ENCODE measurements around the gene RSAD2.

Gene RSAD2

DNA sequence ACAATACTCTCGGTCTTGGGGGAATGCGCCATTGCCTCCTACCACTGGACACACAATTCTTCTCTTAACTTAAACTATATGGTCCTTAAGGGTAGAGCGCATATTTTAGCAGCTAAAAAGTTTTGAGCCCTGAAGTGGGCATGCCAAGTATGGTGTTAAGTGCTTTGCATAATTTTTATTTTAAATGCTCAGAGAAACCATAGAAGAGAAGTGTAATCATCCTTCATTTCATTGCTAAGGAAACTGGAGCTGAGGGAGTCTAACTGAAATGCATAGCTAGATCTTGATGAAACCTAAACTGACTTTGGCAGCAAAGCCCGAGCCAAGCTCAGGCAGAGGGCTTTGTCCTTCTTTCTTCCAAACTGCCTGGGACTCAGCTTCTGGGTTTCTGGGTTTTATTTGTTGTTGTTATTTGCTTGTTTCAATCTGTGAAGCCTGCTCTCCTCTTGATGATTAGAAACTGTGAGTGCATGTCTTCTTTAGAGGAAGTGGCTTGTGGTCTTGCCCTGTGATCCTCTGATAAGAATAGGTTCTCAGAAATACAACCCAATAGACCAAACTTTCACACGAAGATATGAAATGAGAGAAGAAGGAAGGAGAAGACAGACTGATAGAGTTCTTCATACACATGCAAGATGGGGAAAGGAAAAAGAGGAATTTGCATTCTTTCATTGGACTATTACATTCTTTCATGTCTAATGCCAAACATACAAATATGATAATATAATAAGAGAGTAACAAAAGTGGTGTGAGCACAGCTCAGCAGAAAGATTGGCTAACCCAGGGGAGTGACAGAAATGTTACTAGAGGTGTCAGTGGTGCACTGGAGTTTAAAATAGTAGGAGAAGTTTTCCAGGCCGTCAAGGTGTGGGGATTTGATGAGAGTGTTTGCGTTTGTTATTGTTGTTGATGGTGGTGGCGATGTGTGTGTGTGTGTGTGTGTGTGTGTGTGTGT lies 32.1 kb downstream of the RSAD2 start:
- DNase-seq (ENCODE audit: insufficient read length) = no peak
- TF ChIP-seq POLR2AphosphoS5 (IDR thresholded peaks at IDR 0.05; ENCODE audit: low read depth, low read length) = no peak
- no peak for TF ChIP-seq TAF1 (IDR thresholded peaks at IDR 0.05; ENCODE audit: borderline replicate concordance, low read depth, low read length)
- TF ChIP-seq POLR2A (IDR thresholded peaks at IDR 0.05; ENCODE audit: low read depth, low read length) = no peak
- FAIRE-seq = peak; percentile 89

DNA sequence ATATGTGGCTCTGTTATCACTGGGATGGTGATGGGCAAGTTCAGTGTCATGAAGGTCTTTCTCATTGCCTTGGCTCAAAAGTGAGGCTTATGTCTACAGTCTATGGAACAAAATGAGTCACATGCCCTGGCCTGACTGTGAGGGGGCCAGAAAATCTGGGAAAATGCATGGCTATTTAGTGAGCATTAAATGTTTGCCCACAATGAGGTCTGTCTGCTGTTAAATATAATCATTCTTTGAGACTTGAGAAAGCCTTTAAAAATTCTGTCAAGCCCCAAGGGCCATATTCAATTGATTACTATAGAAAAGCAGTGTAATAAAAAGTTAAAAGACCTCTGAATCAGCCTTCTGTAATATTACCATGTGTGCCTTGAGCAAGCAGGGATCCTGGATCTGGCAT lies 34.1 kb downstream of the RSAD2 start:
- DNase-seq (ENCODE audit: insufficient read length) (no peak), FAIRE-seq (no peak)
- TF ChIP-seq POLR2A (IDR thresholded peaks at IDR 0.05; ENCODE audit: low read depth, low read length) = no peak

DNA sequence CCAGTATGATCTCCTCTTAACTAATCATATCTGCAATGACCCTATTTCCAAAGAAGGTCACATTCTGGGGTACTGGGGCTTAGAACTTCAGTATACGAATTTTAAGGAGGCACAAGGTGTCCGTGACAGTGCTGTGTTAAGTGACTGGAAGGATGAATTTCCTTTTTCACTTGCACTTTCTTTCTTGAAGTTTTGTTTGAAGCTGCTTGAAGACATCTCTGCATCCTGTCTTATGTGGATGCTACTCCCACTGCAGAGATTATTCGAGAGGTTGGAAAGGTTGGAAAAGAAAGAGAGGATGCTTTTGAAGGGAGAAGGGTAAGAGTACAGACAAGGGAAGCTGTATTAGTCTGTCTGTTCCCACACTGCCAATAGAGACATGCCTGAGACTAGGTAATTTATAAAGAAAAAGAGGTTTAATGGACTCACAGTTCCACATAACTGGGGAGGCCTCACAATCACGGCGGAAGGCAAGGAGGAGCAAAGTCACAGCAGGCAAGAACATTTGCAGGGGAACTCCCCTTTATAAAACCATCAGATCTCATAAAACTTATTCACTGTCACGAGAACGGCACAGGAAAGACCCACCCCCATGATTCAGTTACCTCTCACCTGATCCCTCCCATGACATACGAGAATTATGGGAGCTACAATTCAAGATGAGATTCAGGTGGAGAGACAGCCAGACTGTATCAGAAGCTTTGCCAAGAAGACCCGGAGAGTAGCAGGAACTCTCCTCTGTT lies 36.0 kb downstream of the RSAD2 start:
- no peak for TF ChIP-seq POLR2AphosphoS5 (IDR thresholded peaks at IDR 0.05; ENCODE audit: low read depth, low read length)
- TF ChIP-seq TAF1 (IDR thresholded peaks at IDR 0.05; ENCODE audit: borderline replicate concordance, low read depth, low read length) = no peak
- no peak for TF ChIP-seq POLR2A (IDR thresholded peaks at IDR 0.05; ENCODE audit: low read depth, low read length)
- DNase-seq (ENCODE audit: insufficient read length) (no peak), FAIRE-seq (no peak)

DNA sequence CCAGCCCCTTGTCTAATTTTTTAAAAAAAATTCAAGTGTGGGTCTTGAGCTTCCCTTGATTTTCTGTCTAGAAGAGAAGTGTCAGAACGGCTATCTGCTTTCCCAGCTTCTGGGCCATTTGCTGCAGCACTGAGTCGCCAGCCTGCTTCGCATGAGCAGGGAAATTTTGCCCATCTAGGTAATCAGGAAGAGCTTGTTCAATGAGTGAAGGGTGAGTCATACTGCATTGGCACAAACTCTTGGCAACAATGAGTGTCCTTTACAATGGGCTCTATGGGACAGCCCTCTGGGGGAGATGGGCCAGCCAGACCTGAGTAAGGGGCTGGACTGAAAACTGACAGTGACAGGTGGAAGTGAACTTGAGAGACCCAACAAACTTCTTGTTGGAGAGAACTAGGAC lies 37.3 kb downstream of the RSAD2 start:
- DNase-seq (ENCODE audit: insufficient read length) (no peak), FAIRE-seq (no peak)
- TF ChIP-seq POLR2AphosphoS5 (IDR thresholded peaks at IDR 0.05; ENCODE audit: low read depth, low read length) = no peak
- no peak for TF ChIP-seq TAF1 (IDR thresholded peaks at IDR 0.05; ENCODE audit: borderline replicate concordance, low read depth, low read length)
- no peak for TF ChIP-seq POLR2A (IDR thresholded peaks at IDR 0.05; ENCODE audit: low read depth, low read length)

DNA sequence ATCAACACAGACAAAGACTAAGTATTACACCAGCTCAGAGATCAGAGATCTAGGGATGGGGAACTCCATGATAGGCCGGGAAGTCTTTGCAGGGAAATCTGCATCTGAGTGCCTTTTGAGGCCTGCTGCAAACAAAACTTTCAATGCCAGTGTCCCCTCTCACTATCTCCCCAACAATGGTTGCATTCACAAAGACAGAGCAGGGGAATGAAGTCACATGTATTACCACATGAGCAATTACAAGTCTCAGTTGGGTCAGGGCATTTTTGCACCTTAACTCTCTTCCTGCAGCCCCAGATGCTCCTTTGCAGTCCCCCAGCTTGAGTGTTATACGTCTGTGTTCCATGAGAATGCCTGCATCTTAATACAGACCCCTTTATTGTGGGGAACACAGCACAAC lies 37.8 kb downstream of the RSAD2 start:
- no peak for FAIRE-seq
- no peak for TF ChIP-seq POLR2A (IDR thresholded peaks at IDR 0.05; ENCODE audit: low read depth, low read length)
- no peak for TF ChIP-seq POLR2AphosphoS5 (IDR thresholded peaks at IDR 0.05; ENCODE audit: low read depth, low read length)
- TF ChIP-seq TAF1 (IDR thresholded peaks at IDR 0.05; ENCODE audit: borderline replicate concordance, low read depth, low read length) = no peak

DNA sequence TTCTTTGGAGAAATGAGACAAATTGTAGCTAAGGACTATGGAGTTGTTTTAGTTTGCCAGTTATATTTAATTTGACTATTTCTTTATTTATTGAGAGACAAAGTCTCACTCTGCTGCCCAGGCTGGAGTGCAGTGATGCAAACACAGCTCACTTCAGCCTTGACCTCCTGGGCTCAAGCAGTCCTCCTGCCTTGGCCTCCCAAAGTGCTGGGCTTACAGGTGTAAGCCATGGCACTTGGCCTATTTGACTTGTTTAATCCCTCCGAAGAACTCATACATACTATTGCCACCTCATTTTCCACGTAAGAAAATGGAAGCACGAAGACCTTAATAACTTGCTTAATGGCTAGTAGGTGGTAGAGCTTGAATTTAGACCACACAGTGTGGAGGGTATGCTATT lies 38.6 kb downstream of the RSAD2 start:
- no peak for TF ChIP-seq POLR2AphosphoS5 (IDR thresholded peaks at IDR 0.05; ENCODE audit: low read depth, low read length)
- no peak for TF ChIP-seq TAF1 (IDR thresholded peaks at IDR 0.05; ENCODE audit: borderline replicate concordance, low read depth, low read length)
- no peak for TF ChIP-seq POLR2A (IDR thresholded peaks at IDR 0.05; ENCODE audit: low read depth, low read length)
- FAIRE-seq = no peak
- DNase-seq (ENCODE audit: insufficient read length) = no peak

More for the DNA sequence above, 37.8 kb downstream of the RSAD2 start:
- no peak for DNase-seq (ENCODE audit: insufficient read length)

DNA sequence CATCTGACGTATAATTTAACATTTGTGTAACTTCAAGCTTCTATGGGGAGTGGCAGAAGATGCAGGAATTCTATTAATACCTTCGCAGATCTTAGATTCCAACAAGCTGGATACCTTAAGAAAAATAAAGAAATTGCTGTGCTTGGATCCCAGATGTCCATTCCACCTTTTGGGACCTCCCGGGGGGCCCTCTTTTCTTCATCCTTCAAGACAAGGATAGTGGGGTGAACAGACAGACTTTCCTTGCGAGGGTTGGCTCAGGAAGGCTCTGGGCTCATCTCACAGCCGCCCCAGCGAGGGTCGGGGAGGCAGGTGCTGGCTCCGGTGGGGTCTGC lies 39.1 kb downstream of the RSAD2 start:
- TF ChIP-seq TAF1 (IDR thresholded peaks at IDR 0.05; ENCODE audit: borderline replicate concordance, low read depth, low read length) (no peak), POLR2A (IDR thresholded peaks at IDR 0.05; ENCODE audit: low read depth, low read length) (no peak), POLR2AphosphoS5 (IDR thresholded peaks at IDR 0.05; ENCODE audit: low read depth, low read length) (no peak)
- DNase-seq (ENCODE audit: insufficient read length) (no peak), FAIRE-seq (no peak)

DNA sequence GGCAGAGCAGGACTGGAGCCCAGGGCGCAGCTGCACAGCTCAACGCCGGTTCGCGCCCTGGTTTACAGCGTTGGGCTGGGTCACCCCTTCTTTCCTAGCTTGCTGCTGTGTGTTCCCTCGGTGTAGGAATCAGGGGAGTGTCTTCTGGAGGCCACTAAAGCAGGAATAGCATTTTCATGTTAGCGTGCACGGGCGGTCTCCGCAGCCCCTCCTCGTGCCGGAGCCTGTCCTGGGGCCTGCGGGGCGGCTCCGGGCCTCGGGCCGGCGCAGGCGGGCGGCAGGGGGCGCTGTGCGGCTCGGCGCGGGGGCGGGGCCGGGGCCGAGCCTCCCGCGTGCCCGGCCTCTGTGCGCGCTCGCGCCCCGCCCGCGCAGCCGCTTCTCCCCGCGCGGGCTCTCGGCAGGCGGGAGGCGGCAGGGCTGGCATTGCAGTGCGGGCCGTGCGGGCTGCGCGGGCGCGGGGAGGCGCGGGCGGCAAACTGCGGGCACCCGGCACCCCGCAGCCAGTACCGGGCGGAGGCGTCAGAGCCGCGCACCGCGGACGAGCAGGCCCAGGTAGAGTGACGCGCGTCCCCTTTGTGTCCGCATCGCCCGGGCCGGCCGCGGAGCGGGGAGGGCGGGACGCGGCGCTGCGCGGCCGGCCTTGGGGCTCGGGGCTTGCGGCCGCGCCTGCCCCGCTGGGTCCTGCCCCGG lies 39.6 kb downstream of the RSAD2 start, which contains the start of gene RNF144A:
TSS of gene RNF144A (plus strand) at position 342 of the 690 bp plus-strand sequence. CDS start 79,515 bp downstream, outside the sequence.
- FAIRE-seq = peak; percentile 30
- no peak for TF ChIP-seq POLR2A (IDR thresholded peaks at IDR 0.05; ENCODE audit: low read depth, low read length)
- no peak for TF ChIP-seq TAF1 (IDR thresholded peaks at IDR 0.05; ENCODE audit: borderline replicate concordance, low read depth, low read length)
- no peak for TF ChIP-seq POLR2AphosphoS5 (IDR thresholded peaks at IDR 0.05; ENCODE audit: low read depth, low read length)
- peak; percentile 87 for DNase-seq (ENCODE audit: insufficient read length)

DNA sequence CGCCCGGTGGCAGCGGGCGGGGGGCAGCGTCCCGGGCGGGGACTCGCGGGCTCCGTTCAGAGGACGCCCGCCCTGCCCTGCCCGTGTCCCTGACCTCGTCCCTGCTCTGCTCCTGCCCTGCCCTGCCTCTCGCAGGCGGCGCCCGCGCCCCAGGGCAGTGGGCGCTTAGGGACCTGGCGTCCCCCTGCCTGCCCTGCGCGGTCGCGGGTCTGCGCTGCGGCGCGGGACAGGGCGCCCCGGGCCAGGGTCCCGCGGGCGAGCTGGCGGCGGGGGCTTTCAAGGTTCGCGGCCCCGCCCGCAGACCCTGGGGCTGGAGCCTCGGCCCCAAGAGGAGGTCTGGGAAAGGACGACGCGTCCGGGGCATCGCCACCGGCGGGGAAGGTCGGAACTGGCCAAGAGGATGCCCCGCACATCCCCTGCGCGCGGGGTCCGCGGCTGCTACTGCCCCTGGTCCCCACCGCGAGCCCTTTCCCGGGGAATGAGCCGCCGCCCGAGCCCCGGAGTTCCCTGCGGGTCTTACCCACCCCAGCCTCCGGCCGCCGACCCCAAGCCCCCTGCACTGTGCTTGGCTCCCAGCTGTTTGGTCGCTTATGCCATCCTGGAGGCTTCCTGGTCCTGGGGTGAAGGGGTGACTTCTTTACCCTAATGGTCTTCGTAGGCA lies 40.3 kb downstream of the RSAD2 start:
- DNase-seq (ENCODE audit: insufficient read length) (no peak), FAIRE-seq (no peak)
- no peak for TF ChIP-seq POLR2A (IDR thresholded peaks at IDR 0.05; ENCODE audit: low read depth, low read length)
- no peak for TF ChIP-seq POLR2AphosphoS5 (IDR thresholded peaks at IDR 0.05; ENCODE audit: low read depth, low read length)
- TF ChIP-seq TAF1 (IDR thresholded peaks at IDR 0.05; ENCODE audit: borderline replicate concordance, low read depth, low read length) = no peak

DNA sequence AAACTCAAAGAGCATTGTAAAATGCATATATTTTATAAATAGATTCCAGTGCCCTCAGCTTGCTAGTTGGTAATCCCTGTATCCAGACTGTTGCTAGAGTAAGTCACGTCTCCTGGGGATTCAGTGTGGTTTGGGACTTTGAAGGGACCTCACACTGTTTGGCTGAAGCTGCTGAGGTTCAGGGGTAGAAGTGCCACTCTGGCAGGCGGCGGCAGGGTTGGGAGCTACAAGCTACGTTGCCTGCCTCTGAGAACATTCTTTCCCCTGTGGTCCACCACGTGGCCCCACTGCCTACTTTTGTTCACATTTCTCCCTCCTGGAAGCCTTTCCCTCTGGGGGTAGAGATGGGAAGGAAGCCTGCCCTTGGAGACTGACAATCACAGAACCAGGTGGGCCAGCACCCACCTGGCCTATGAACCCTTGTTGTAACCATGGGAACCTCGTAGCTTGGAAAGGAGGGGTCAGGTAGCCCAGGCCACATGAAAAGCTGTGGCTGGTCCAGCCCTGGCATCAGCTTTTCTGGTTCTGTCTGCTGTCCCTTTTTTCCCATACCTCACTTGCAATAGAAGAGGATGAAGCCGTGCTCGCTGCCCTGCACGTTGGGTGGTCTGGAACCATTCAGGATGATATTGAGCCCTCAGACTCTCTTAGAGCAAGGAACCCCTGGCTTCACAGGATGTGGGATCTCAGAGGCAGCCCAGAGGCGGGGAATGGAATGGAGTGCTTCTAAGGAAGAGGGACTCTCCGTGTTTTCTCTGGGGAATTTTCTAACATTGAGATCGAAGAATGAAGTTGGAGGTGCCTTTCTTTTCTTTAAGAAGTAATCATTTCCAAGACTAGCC lies 42.5 kb downstream of the RSAD2 start:
- TF ChIP-seq POLR2AphosphoS5 (IDR thresholded peaks at IDR 0.05; ENCODE audit: low read depth, low read length) (no peak), TAF1 (IDR thresholded peaks at IDR 0.05; ENCODE audit: borderline replicate concordance, low read depth, low read length) (no peak), POLR2A (IDR thresholded peaks at IDR 0.05; ENCODE audit: low read depth, low read length) (no peak)
- no peak for FAIRE-seq
- no peak for DNase-seq (ENCODE audit: insufficient read length)
